Esophagus mucosa (tissue), 1 donor: Measurements from ENCODE around the gene OR5H15. TPM values are rescaled to one million over a fixed set of nuclear protein-coding genes. Genes with fewer than 3 reads are reported as not detected.
"Not testable (repeated sequence)": the region's sequence is repeated elsewhere in the genome, so short reads cannot be mapped to it uniquely, and the experiment has no call there.

Source experiments
- ATAC-seq: fragments of 200-7000 bp; cut with Tn5 transposase; one replicate; pipeline ENCODE4 v1.9.1; 2020
- total RNA-seq: library from RNA; stranded (reverse); gene quantifications from one replicate; pipeline ENCODE4 v1.2.4, GENCODE V29; 2023
- donor health status: DM: yes; HTN: yes; CAD: no.

Gene OR5H15
- total RNA-seq, result not detected

DNA sequence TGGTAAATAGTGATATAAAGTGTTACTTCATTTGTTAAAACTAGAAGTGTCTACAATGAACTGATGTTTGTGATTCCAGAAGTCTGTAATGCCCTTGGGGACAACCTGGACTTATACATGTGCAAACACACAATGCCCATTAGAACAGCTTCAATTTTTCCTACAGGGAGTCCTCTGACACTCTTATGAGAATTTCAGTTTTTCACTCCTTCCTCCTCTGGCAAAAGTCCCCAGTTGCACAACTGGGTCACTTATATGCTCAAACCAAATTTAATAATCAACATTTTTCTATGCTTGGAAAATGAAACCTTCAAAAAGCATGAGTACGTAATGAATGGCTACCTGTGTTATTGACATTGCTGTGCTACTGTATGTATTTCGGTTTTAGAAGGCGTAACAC is at the start of gene OR5H15:
Gene OR5H15 (plus strand): TSS at position 301 of the 400 bp plus-strand sequence. CDS start 2,004 bp downstream, outside the sequence.
- ATAC-seq, result no peak

DNA sequence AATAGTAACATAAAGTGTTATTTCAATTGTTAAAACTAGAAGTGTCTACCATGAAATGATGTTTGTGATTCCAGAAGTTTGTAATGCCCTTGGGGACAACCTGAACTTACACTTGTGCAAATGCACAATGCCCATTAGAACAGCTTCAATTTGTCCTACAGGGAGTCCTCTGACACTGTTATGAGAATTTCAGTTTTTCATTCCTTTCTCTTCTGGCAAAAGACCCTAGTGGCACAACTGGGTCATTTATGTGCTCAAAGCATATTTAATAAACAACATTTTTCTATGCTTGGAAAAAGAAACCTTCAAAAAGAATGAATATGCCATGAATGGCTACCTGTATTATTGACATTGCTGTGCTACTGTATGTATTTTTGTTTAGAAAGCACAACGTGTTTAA is 36.1 kb upstream of the OR5H15 start, which contains the start of gene OR5H1:
Gene OR5H1 (plus strand): TSS at position 301 of the 400 bp plus-strand sequence. CDS start 1,977 bp downstream, outside the sequence.
- ATAC-seq, result no peak

DNA sequence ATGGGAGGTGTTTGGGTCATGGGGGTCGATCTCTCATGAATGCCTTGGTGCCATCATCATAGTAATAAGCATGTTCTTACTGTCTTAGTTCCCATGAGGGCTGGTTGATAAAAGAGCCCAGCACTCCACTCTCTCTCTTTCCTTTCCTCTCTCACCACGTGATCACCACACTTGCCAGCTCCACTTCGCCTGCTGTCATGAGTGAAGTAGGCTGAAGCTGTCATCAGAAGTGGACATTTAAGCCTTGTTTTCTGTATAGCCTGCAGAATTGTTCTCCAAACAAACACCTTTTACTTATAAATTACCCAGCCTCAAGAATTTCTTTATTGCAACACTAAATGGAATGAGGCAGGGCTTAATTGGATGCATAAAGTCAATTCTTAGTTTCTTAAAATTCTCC is 29.9 kb upstream of the OR5H15 start:
- no peak for ATAC-seq

DNA sequence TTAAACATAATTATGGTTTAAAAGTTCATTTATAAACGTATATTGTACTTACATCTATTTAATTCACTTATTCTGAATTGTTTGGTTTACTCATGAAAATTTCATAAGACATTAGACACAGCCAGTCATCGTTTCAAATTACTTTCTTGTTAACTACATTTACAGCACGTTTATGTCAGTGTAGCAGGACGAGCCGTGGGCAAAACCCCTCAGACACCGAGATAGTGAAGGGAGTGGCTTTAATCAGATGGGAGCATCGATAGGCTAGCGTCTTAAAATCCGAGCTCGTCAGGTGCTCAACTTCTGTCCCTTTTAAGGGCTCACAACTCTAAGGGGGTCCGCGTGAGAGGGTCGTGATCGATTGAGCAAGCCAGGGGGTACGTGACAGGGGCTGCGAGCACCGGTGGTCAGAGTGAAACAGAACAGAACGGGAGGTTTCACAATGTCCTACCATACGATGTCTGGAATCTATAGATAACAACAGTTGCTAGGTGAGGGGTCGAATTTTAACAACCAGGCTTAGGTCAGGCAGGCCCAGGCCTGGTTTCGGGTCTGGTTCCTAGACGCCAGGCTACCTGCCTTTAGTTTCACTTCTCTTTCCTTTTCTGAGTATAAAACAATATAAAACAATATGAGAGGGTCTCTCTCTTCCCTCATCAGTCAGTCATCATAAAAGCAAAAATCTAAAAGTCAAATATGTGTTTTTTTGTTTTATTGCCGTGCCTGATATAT is 28.5 kb upstream of the OR5H15 start:
- not testable (repeated sequence) for ATAC-seq

DNA sequence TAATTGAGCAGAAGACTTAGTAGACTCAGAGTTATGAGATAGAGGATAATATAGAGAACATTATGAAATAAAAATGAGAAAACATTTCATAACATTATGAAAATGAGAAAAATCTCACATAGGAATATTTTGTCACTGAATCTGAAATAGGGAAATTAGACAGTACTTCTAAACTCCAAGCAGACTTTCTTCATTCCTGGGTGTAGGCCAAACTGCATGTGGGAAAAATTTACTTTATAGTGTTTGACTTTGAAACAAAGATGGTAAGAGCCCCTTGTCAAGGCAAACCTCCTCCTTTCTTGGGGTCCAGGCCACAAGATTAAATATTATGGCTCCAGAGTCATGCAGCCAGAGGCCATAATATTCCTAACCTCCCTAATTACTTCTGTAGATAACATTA is 26.0 kb upstream of the OR5H15 start:
- ATAC-seq, result no peak

DNA sequence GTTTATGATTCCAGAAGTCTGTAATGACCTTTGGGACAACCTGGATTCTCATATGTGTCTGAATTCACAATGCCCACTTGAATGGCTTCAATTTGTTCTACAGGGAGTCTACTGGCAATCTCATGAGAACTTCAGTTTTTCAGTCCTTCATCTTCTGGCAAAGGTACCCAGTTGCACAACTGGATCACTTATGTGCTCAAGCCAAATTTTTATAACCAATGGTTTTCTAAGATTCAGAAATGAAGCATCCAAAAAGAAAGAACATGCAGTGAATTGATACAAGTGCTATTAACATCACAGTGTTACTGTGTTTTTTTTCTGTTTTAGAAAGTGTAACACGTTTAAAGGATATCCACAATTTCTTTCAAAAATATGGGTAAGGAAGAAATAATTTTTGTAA is 19.3 kb upstream of the OR5H15 start, which contains the start of gene OR5H14:
Gene OR5H14 (plus strand): TSS at position 301 of the 400 bp plus-strand sequence. CDS start 1,907 bp downstream, outside the sequence.
- no peak for ATAC-seq

DNA sequence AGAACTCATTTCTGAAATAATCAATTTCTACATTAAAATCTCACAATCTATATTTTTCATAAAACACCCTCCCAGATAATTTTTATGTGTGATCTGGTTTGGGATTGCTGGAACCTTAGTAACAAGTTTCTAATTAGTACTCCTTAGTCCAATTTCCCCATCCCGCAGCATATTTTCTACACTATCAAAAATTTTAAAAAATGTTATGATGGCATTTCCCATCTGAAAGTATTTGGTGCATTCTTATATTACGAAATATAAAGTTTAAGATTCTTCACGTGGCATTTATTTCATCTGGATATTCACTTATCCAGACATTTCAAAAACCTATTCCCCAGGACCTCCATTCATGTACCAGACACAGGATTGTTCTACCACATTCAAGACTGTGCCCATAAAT is 17.7 kb upstream of the OR5H15 start:
- no peak for ATAC-seq

DNA sequence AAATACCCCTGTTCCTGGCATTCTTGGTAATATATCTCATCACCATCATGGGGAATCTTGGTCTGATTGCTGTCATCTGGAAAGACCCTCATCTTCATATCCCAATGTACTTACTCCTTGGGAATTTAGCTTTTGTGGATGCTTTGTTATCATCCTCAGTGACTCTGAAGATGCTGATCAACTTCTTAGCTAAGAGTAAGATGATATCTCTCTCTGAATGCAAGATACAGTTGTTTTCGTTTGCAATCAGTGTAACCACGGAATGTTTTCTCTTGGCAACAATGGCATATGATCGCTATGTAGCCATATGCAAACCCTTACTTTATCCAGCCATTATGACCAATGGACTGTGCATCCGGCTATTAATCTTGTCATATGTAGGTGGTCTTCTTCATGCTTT is 17.0 kb upstream of the OR5H15 start:
- not testable (repeated sequence) for ATAC-seq

DNA sequence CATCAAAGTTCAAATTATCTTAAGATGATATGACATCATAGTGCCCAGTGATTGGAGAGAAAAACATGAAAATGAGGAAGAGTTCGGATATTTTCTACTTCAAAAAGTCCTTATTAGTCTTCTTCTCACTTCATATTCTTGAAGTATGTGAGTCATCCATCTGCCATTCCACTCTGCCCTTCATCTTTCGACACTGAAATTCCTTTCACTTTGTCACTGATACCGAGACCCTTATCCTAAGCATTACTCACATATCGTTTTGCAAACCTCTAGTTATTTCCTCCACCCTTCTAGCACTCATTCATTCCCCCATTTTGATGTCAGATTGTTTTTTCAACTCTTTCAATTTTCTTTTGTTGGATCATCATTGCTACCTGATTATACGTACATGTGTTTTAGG is 15.3 kb upstream of the OR5H15 start:
- no peak for ATAC-seq

DNA sequence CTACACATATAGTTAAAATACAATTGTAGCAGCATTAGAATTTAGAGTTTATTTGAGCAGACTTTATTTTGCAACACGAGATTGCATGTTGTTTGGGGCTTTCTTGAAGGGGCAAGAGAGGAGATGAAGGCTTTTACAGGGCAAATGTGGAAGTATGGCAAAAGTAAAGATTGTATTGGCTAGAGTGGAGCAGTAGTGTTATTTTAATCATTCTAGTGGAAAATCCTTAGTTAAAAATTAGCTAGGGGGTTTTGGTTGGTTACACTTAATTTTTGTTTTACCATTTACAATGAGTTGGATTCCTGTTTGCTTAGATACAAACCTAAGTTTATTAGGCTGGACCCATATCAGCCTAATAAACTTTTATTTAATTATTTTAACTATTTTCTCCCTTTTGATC is 4.6 kb downstream of the OR5H15 start:
- no peak for ATAC-seq

DNA sequence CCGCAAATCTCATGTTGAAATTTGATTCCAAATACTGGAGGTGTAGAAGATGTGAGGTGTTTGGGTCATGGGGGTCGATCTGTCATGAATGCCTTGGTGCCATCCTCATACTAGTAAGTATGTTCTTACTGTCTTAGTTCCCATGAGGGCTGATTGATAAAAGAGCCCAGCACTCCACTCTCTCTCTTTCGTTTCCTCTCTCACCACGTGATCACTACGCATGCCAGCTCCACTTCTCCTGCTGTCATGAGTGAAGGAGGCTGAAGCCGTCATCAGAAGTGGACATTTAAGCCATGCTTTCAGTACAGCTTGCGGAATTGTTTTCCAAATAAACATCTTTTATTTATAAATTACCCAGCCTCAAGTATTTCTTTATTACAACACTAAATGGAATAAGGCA is 6.1 kb downstream of the OR5H15 start:
- no peak for ATAC-seq

DNA sequence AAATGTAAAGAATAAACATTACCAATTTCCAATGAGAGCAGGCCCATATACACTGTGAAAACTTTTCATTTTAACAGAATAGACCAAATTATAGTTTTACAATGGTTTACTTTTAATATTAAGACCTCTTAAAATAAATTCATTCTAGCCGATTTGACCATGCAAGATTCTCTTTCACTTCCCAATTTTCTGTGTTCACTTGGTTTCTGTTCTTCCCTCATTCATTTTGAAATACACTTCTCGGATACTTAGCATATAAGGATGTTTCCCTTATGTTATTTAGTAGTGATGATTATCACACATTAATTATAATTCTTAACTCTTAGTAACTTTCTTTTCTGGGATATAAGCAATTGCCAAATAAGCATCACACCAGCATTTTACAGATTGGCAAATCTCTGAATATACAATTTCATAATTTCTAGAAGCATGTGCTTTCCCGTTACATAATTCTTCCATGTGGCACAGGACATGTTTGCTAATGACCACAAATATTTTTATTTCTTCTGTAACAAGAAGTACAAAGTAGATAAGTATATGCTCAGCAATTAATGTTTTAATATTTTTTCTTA is 13.9 kb downstream of the OR5H15 start:
- no peak for ATAC-seq

DNA sequence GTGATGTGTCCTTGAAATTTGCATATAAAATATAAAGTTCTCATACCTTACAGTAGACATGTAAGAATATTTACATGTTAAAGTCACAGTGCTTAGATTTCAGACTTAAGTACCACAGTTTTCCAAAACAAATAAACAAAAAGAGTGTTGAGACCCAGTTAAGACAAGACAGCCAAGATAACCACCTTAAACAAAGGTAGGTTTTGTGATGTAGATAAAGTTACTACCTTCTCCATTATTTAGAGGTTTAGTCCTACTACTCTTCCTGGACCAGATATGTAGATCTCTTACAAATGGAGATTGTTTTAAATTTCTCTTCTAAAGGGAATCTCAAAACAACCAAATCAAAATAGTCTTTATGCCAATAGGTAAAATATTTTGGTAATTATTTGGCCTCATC is 15.7 kb downstream of the OR5H15 start:
- no peak for ATAC-seq

DNA sequence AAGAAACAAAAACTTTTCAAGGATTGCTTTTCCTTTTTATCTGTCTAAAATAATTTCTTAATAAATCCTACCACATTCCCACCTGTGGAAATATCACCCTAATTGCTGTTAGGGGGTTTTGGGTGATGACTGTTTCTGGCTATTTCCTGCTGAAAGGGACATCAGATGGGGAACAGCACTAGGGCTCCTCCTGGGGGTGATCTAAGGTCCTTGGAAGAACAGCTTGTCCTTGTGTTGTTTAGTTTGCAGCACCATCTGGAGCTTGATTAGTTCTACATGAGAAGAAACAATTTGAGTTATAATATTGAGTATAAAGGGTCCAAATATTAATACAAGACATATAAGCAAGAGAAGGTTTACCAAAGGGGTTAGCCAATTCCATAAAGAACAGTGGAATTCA is 18.7 kb downstream of the OR5H15 start:
- ATAC-seq, result no peak

DNA sequence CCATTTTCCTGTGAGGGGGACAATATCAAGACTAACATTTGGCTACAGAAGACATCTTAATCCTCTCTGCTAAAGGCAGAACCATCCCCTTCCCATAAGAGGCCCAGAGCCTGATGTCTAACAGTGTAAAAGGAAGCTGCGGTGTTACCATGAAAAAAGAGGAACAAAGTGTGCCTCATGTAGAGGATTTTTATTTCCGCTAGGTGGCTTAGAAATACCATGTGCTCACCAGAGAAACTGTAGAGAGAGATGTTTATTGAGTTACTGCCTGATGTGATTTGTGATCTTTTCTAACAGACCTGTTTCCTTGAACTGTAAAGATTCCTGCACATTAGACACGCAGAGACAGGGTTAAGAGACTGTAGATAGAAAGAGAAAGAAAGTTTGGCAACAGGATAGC is 22.0 kb downstream of the OR5H15 start:
- no peak for ATAC-seq

DNA sequence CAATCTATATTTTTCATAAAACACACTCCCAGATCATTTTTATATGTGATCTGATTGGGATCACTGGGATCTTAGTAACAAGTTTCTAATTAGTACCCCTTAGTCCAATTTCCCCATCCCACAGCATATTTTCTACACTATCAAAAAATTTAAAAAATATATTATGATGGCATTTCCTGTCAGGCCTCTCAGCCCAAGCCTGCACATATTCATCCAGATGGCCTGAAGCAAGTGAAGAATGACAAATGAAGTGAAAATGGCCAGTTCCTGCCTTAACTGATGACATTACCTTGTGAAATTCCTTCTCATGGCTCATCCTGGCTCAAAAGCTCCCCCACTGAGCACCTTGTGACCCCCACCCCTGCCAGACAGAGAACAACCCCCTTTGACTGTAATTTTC is 24.4 kb downstream of the OR5H15 start:
- not testable (repeated sequence) for ATAC-seq

DNA sequence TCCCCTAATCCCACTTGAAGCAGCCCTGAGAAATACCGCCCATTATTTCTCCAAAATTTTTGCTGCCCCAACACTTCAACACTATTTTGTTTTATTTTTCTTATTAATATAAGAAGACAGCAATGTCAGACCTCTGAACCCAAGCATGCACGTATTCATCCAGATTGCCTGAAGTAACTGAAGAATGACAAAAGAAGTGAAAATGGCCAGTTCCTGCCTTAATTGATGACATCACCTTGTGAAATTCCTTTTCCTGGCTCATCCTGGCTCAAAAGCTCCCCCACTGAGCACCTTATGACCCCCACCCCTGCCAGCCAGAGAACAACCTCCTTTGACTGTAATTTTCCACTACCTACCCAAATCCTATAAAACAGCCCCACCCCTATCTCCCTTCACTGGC is 29.8 kb downstream of the OR5H15 start:
- ATAC-seq, result not testable (repeated sequence)

DNA sequence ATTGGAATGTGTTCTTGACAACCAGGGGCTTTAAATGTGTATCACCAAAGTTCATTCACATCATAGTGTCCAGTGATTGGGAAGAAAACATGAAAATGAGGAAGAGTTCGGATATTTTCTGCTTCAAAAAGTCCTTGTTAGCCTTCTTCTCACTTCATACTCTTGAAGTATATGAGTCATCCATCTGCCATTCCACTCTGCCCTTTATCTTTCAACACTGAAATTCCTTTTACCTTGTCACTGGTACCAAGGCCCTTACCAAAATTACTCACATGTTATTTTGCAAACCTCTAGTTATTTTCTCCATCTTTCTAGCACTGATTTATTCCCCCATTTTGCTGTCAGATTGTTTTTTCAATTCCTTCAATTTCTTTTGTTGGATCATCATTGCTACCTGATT is 32.5 kb downstream of the OR5H15 start:
- ATAC-seq, result no peak

DNA sequence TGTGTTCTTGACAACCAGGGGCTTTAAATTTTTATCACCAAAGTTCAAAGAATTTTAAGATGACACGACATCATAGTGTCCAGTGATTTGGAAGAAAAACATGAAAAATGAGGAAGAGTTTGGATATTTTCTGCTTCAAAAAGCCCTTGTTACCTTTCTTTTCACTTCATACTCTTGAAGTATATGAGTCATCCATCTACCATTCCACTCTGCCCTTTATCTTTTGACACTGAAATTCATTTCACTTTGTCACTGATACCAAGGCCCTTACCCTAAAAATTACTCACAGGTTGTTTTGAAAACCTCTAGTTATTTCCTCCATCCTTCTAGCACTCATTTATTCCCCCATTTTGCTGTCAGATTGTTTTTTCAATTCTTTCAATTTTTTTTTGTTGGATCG is 42.7 kb downstream of the OR5H15 start:
- ATAC-seq, result no peak

DNA sequence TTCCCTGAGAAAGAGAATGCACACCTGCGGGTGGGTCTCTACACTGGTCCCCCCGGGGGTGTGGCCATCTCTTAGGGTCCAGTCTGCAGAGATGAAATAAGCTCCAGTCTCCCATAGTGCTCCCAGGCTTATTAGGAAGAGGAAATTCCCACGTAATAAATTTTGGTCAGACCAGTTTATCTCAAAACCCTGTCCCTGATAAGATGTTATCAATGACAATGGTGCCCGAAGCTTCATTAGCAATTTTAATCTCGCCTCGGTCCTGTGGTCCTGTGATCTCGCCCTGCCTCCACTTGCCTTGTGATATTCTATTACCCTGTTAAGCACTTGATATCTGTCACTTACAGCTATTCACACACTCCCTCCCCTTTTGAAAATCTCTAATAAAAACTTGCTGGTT is 46.8 kb downstream of the OR5H15 start:
- ATAC-seq, result no peak

DNA sequence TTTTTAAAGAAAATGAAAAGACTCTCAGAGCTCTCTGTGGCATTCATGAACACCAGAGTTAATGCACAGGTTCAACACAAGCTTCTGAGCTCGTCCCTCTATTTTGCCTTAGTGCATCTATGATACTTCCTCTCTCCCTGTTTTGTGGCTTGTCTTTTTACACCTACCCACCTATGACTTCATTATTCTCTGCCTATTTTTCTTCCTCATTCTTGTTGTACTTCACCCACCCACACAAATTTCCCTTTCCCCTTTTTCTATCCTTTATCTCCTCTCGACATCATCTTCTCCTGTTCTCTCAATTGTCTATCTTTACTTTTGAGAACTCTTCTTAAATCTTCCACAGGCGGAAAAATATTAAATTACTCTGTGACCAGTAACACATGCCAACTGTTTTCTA is 48.6 kb downstream of the OR5H15 start:
- ATAC-seq, result no peak
